H1 (cell line): ENCODE data around the gene EPB41L1. TPM values are rescaled to one million over a fixed set of nuclear protein-coding genes. Genes with fewer than 3 reads are reported as not detected.

Experiments
- TAF1 ChIP-seq: IDR thresholded peaks from 2 replicates; pipeline ENCODE4 v1.6.1; 2011; ENCODE audit warnings: mild to moderate bottlenecking, low read depth, low read length
- TCF12 ChIP-seq: IDR thresholded peaks from 2 replicates; pipeline ENCODE4 v1.6.1; 2011; ENCODE audit warnings: low read depth, mild to moderate bottlenecking, low read length
- ZNF274 ChIP-seq: IDR thresholded peaks from 2 replicates; pipeline ENCODE4 v1.7.0; 2012; ENCODE audit warnings: low read length, borderline replicate concordance; ENCODE audit errors: extremely low read depth
- polyA plus RNA-seq, 7 experiments: library from polyadenylated mRNA; depleted of rRNA in 3 of 7; stranded (reverse) in 5 of 7; unstranded in 2 of 7; fragments of >200 nt in 5 of 7; fragments of 200-250 nt in 2 of 7; gene quantifications; 1 replicate in 5 of 7; 2 replicates in 1 of 7; 4 replicates in 1 of 7; pipeline versions ENCODE4 v1.2.1 to v1.2.3, GENCODE V29; 2011 to 2013; ENCODE audit warnings: missing spikeins in 2 of 7, mixed read lengths in 2 of 7
- total RNA-seq: library from RNA; stranded (reverse); fragmentation: NEBNext Ultra II Directional; extraction: Animal tissue kit (Norgen Biotek cat#: 25700); gene quantifications from 2 replicates; pipeline ENCODE4 v1.2.1, GENCODE V29; 2021

EPB41L1 gene
- total and polyA plus RNA-seq, 2 of the 8 experiments (the other 6 are each of a cell fraction or from before 2014, with no cell fraction given): 14.8 to 36.0 TPM

DNA sequence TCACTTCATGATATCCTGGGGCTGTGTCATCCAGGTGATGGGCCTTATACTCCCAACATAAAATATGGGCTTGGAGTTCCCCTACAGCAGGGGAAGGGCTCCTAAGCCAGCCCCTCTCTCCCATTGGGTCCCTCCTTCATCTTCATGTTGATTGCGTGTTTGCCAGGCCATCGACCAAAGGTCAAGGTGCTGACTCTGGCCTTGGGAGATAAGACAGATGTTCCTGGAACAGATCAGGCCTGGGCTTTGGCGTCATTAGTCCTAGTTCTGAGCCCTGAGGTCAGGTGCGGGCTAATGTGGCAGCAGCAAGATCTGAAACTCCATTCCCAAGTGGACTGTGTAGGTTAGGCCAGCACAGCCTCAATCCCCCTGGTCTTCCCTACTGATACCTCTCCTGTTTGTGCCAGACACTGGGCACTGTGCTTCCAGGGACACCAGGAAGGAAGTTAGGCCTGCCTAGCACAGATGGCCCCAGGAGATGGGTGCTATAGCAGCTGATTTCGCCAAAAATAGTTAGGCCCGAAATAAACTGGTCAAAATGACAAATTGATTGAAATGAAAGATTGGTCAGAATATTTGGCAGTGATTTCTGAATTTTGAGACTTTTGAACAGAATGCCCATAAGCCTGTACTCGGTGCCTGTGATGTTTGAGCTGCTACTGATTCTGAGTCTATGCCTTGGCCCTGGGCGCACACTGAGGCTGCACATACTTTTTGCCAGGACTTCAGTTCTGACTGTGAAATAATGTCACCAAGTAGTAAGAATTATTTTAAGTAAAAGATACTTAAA is 28.8 kb downstream of the EPB41L1 start (continued):
- no peak for TF ChIP-seq TAF1
- no peak for TF ChIP-seq ZNF274
- TF ChIP-seq TCF12: no peak
